Psoas muscle (tissue), 8 donors: ENCODE measurements around the gene PYHIN1. TPM values are rescaled to one million over a fixed set of nuclear protein-coding genes. Genes with fewer than 3 reads are reported as not detected.

Source experiments
- ATAC-seq, 4 donors: fragments of 200-7000 bp; cut with Tn5 transposase; one replicate each; pipeline ENCODE4 v1.9.1; 2020; ENCODE audit warnings: moderate library complexity in 3 of 4, mild to moderate bottlenecking in 2 of 4
- DNase-seq, 2 donors: peaks; one replicate each; pipeline ENCODE4 v3.0.0-alpha.2; 2020
- H3K27ac ChIP-seq: fragments of 200-600 bp; one replicate; pipeline ENCODE4 v1.8.0; 2022
- H3K27me3 ChIP-seq, 3 donors: fragments of 200-600 bp in 1 of 3; one replicate each; pipeline versions ENCODE4 v1.6.1 to v1.8.0; 2013 to 2022; ENCODE audit warnings: low read length in 2 of 3, mild to moderate bottlenecking in 2 of 3, moderate library complexity in 1 of 3; ENCODE audit not compliant: insufficient read depth in 3 of 3
- H3K36me3 ChIP-seq, 2 donors: fragments of 200-600 bp in 1 of 2; one replicate each; pipeline versions ENCODE4 v1.6.1 to v1.8.0; 2013 to 2022; ENCODE audit warnings: low read depth in 1 of 2, mild to moderate bottlenecking in 1 of 2, moderate library complexity in 1 of 2; ENCODE audit not compliant: insufficient read depth in 1 of 2
- H3K4me1 ChIP-seq: fragments of 200-600 bp; one replicate; pipeline ENCODE4 v1.8.0; 2022
- H3K4me3 ChIP-seq: fragments of 200-600 bp; one replicate; pipeline ENCODE4 v1.8.0; 2022; ENCODE audit warnings: mild to moderate bottlenecking
- H3K9me3 ChIP-seq: fragments of 200-600 bp; one replicate; pipeline ENCODE4 v1.8.0; 2022
- CTCF ChIP-seq: fragments of 200-600 bp; IDR thresholded peaks from one replicate; pipeline ENCODE4 v1.8.0; 2022; ENCODE audit warnings: antibody characterized with exemption
- WGBS, 3 donors: extraction: QIAGEN DNeasy Blood & Tissue Kit; methylation state at CpG; one replicate each; pipeline versions ENCODE4 v1.1.6 to v1.1.7; 2013; 5-methylcytosine and 5-hydroxymethylcytosine counted together
- intact Hi-C, 2 donors: fragments of 100-400 bp; cut with DNase I; formaldehyde crosslinking; loops; one replicate each; pipeline versions ENCODE4 v1.11.0 to v1.14.2; 2022
- polyA plus RNA-seq, 3 donors: library from polyadenylated mRNA; stranded (reverse); fragments of 200-250 nt; gene quantifications; one replicate each; pipeline ENCODE4 v1.2.3, GENCODE V29; 2013
- total RNA-seq, 4 donors: library from RNA; stranded (reverse); fragmentation: NEBNext Ultra II Directional in 2 of 4; extraction: Animal tissue kit (Norgen Biotek cat#: 25700) in 2 of 4; gene quantifications; one replicate each; pipeline versions ENCODE4 v1.2.1 to v1.2.4, GENCODE V29; 2021 to 2023
- donor health status: healthy with polysubstance abuse.
- donor health status: DM: no; HTN: no; CAD: no; lungs with moderate emphysema.
- donor health status: Bipolar disorder and iron deficiency.
- donor health status: healthy.
- donor health status: DM: yes; HTN: yes; CAD: no.
- donor health status: DM: no; HTN: no; CAD: no.
- donor health status: DM: no; HTN: no; CAD: no.
- donor health status: DM: yes; HTN: yes; CAD: no.

Gene PYHIN1
- total and polyA plus RNA-seq, 7 donors, result 0.04 to 0.32 (median 0.21) TPM; not detected in 2

- intact Hi-C loops, result no loop called here
These were observed 10.0 kb downstream of the PYHIN1 start for GRCh38 chr1:158941317-158941716.

GRCh38 chr1:158942490-158942889, 11.1 kb downstream of the PYHIN1 start:
- Histone ChIP-seq H3K27ac (no peak overlapping the region), H3K36me3 (no peaks in the 10 kb centered on the region), H3K4me1 (no peaks in the 10 kb centered on the region), H3K27me3 (no peaks in the 10 kb centered on the region), H3K9me3 (no peaks in the 10 kb centered on the region), H3K4me3 (no peak overlapping the region)
- 75 to 78% (median 75%) methylated on average over 2 of the region's 2 CpGs for WGBS, 3 donors
- no peak for DNase-seq
- no peak for TF ChIP-seq CTCF
- ATAC-seq, result no peak
- intact Hi-C loops, result no loop called here

More at GRCh38 chr1:158941317-158941716, 10.0 kb downstream of the PYHIN1 start:
- TF ChIP-seq CTCF, result no peak
- H3K4me3 ChIP-seq, result no peak overlapping the region
- H3K36me3 ChIP-seq, result no peaks in the 10 kb centered on the region
- WGBS, 3 donors, result 78 to 97% (median 92%) methylated on average over 1 of the region's 1 CpG
- no peaks in the 10 kb centered on the region for H3K27me3 ChIP-seq
- H3K27ac ChIP-seq, result no peak overlapping the region
- DNase-seq, result no peak
- H3K9me3 ChIP-seq, result no peaks in the 10 kb centered on the region
- no peak for ATAC-seq
- no peaks in the 10 kb centered on the region for H3K4me1 ChIP-seq

- DNase-seq, result no peak
- H3K4me3 ChIP-seq, result no peak overlapping the region
- no peaks in the 10 kb centered on the region for H3K9me3 ChIP-seq
- TF ChIP-seq CTCF, result no peak
- H3K27ac ChIP-seq, result no peak overlapping the region
- intact Hi-C loops, result no loop called here
- no peaks in the 10 kb centered on the region for H3K36me3 ChIP-seq
- ATAC-seq, result no peak
- WGBS, 3 donors, result 45 to 65% (median 62%) methylated on average over 1 of the region's 1 CpG
- no peaks in the 10 kb centered on the region for H3K27me3 ChIP-seq
- no peaks in the 10 kb centered on the region for H3K4me1 ChIP-seq
These were observed 11.7 kb downstream of the PYHIN1 start for GRCh38 chr1:158943059-158943458.

GRCh38 chr1:158945061-158945460, 13.7 kb downstream of the PYHIN1 start:
- H3K27ac ChIP-seq, result no peak overlapping the region
- DNase-seq (no peak), ATAC-seq (no peak)
- no peaks in the 10 kb centered on the region for H3K4me1 ChIP-seq
- no peak overlapping the region for H3K4me3 ChIP-seq
- TF ChIP-seq CTCF, result no peak
- H3K36me3 ChIP-seq, result no peaks in the 10 kb centered on the region
- no peaks in the 10 kb centered on the region for H3K9me3 ChIP-seq
- intact Hi-C loops, result no loop called here
- no peaks in the 10 kb centered on the region for H3K27me3 ChIP-seq
- 61 to 71% (median 67%) methylated on average over 2 of the region's 2 CpGs for WGBS, 3 donors

GRCh38 chr1:158946785-158947184, 15.4 kb downstream of the PYHIN1 start:
- H3K9me3 ChIP-seq, result no peaks in the 10 kb centered on the region
- no peak overlapping the region for H3K27ac ChIP-seq
- H3K36me3 ChIP-seq, result no peaks in the 10 kb centered on the region
- H3K4me1 ChIP-seq, result no peaks in the 10 kb centered on the region
- no peak for TF ChIP-seq CTCF
- no peak overlapping the region for H3K4me3 ChIP-seq
- intact Hi-C loops, result no loop called here
- ATAC-seq, result no peak
- no peaks in the 10 kb centered on the region for H3K27me3 ChIP-seq
- DNase-seq, result no peak
